GM18951 (cell line): ENCODE data around the gene ZPLD1.

Experiments used
- POLR2A ChIP-seq: IDR thresholded peaks from 4 replicates; pipeline ENCODE4 v1.6.1; 2011; ENCODE audit warnings: mild to moderate bottlenecking; ENCODE audit not compliant: insufficient read length, insufficient read depth; ENCODE audit errors: extremely low read depth
- in situ Hi-C: fragments of 300-500 bp; cut with MboI; formaldehyde crosslinking; loops from one replicate; pipeline ENCODE4 v1.12.0; 2022; ENCODE audit warnings: low sequenced_read_pairs, mixed read lengths, inconsistent platforms; ENCODE audit not compliant: unreplicated experiment

The ZPLD1 gene

GRCh38 chr3:102434715-102435114 lies at the start of gene ZPLD1:
ZPLD1 (plus strand) TSS chr3:102435015; CDS start chr3:102438488, 3,473 bp downstream.
- in situ Hi-C loops, result no loop called here
- no peak for TF ChIP-seq POLR2A

- no peak for TF ChIP-seq POLR2A
- in situ Hi-C loops, result no loop called here
Observed at GRCh38 chr3:102390171-102390864, 44.5 kb upstream of the ZPLD1 start.

- in situ Hi-C loops, result no loop called here
- no peak for TF ChIP-seq POLR2A
Observed at GRCh38 chr3:102390916-102391315, 43.9 kb upstream of the ZPLD1 start.

GRCh38 chr3:102391491-102391890 lies 43.3 kb upstream of the ZPLD1 start:
- no peak for TF ChIP-seq POLR2A
- in situ Hi-C loops, result no loop called here

- no peak for TF ChIP-seq POLR2A
- in situ Hi-C loops, result no loop called here
Observed at GRCh38 chr3:102394517-102394916, 40.3 kb upstream of the ZPLD1 start.

GRCh38 chr3:102398176-102398575 lies 36.6 kb upstream of the ZPLD1 start:
- in situ Hi-C loops, result no loop called here
- TF ChIP-seq POLR2A, result no peak

- in situ Hi-C loops, result no loop called here
- no peak for TF ChIP-seq POLR2A
Observed at GRCh38 chr3:102398666-102399065, 36.1 kb upstream of the ZPLD1 start.

GRCh38 chr3:102400142-102400541 lies 34.7 kb upstream of the ZPLD1 start:
- in situ Hi-C loops, result no loop called here

GRCh38 chr3:102400766-102401165 lies 34.0 kb upstream of the ZPLD1 start:
- in situ Hi-C loops, result no loop called here
- no peak for TF ChIP-seq POLR2A

More at GRCh38 chr3:102400142-102400541, 34.7 kb upstream of the ZPLD1 start:
- TF ChIP-seq POLR2A, result no peak

- no peak for TF ChIP-seq POLR2A
- in situ Hi-C loops, result no loop called here
Observed at GRCh38 chr3:102410616-102411015, 24.2 kb upstream of the ZPLD1 start.

GRCh38 chr3:102415553-102415952 lies 19.3 kb upstream of the ZPLD1 start:
- no peak for TF ChIP-seq POLR2A
- in situ Hi-C loops, result no loop called here

GRCh38 chr3:102419786-102420185 lies 15.0 kb upstream of the ZPLD1 start:
- in situ Hi-C loops, result no loop called here

GRCh38 chr3:102441832-102442231 lies 7.0 kb downstream of the ZPLD1 start:
- in situ Hi-C loops, result no loop called here
- no peak for TF ChIP-seq POLR2A

More at GRCh38 chr3:102419786-102420185, 15.0 kb upstream of the ZPLD1 start:
- no peak for TF ChIP-seq POLR2A

- in situ Hi-C loops, result no loop called here
- no peak for TF ChIP-seq POLR2A
Observed at GRCh38 chr3:102443021-102443420, 8.2 kb downstream of the ZPLD1 start.

GRCh38 chr3:102444101-102444500 lies 9.3 kb downstream of the ZPLD1 start:
- no peak for TF ChIP-seq POLR2A
- in situ Hi-C loops, result no loop called here

GRCh38 chr3:102447272-102447671 lies 12.5 kb downstream of the ZPLD1 start:
- in situ Hi-C loops, result no loop called here
- TF ChIP-seq POLR2A, result no peak
